Adrenal gland (tissue), 19 donors: ENCODE data around the gene TCTN1. TPM values are rescaled to one million over a fixed set of nuclear protein-coding genes. Genes with fewer than 3 reads are reported as not detected.

Source experiments
- DNase-seq, 7 donors: peaks; one replicate each; pipeline ENCODE4 v3.0.0-alpha.2; 2019 to 2020
- H3K27ac ChIP-seq, 5 donors: fragments of 200-600 bp; sonication (generic) in 4 of 5; 1 replicate in 3 of 5; 2 replicates in 2 of 5; pipeline versions ENCODE4 v1.5.1 to v1.8.0; 2016 to 2020; ENCODE audit warnings: mild to moderate bottlenecking in 1 of 5
- H3K27me3 ChIP-seq: fragments of 200-600 bp; 2 replicates; pipeline ENCODE4 v1.8.0; 2021
- H3K36me3 ChIP-seq, 2 donors: fragments of 200-600 bp; replicated peaks in 1 of 2; 1 replicate in 1 of 2; 2 replicates in 1 of 2; pipeline versions ENCODE4 v1.5.1 to v1.8.0; 2018 to 2022
- H3K4me1 ChIP-seq, 2 donors: fragments of 200-600 bp; replicated peaks in 1 of 2; 1 replicate in 1 of 2; 2 replicates in 1 of 2; pipeline versions ENCODE4 v1.5.1 to v1.8.0; 2018 to 2021
- H3K4me3 ChIP-seq, 4 donors: fragments of 200-600 bp; sonication (generic) in 3 of 4; one replicate each; pipeline ENCODE4 v1.5.1; 2016 to 2018
- H3K9me3 ChIP-seq, 3 donors: fragments of 200-600 bp; sonication (generic) in 1 of 3; replicated peaks in 1 of 3; 1 replicate in 2 of 3; 2 replicates in 1 of 3; pipeline versions ENCODE4 v1.5.1 to v1.8.0; 2016 to 2021
- CTCF ChIP-seq, 6 experiments: fragments of 450-650 bp in 4 of 6; fragments of 200-600 bp in 2 of 6; sonication (generic) in 1 of 6; IDR thresholded peaks; 1 replicate in 5 of 6; 2 replicates in 1 of 6; pipeline versions ENCODE4 v1.5.1 to v1.8.0; 2016 to 2021; ENCODE audit warnings: antibody characterized with exemption in 6 of 6, mild to moderate bottlenecking in 2 of 6, moderate library complexity in 1 of 6
- POLR2A ChIP-seq, 2 donors: fragments of 450-650 bp; IDR thresholded peaks; one replicate each; pipeline ENCODE4 v1.6.1; 2017; ENCODE audit warnings: antibody characterized with exemption in 2 of 2, mild to moderate bottlenecking in 2 of 2, moderate library complexity in 1 of 2
- WGBS, 4 donors: extraction: QIAGEN DNeasy Blood & Tissue Kit in 2 of 4; methylation state at CpG; one replicate each; pipeline versions ENCODE4 v1.1.5 to v1.1.7; 2013 to 2017; 5-methylcytosine and 5-hydroxymethylcytosine counted together
- intact Hi-C, 2 donors: fragments of 100-400 bp; cut with DNase I; formaldehyde crosslinking; loops; one replicate each; pipeline versions ENCODE4 v1.14.1 to v1.15.0; 2022 to 2023
- long read RNA-seq, 10 donors: library from polyadenylated mRNA in 3 of 10; unstranded in 2 of 10; stranded (forward) in 1 of 10; transcript quantifications; one replicate each; pipeline ENCODE4 v2.0.0 and lab custom pipeline, GENCODE V29; 2021 to 2026
- polyA plus RNA-seq, 3 donors: library from polyadenylated mRNA; stranded (reverse); fragments of 200-250 nt in 2 of 3; fragments of 350-450 nt in 1 of 3; fragmentation: Illumina TruSeq in 1 of 3; extraction: RNeasy Lipid Tissue Mini Kit (QIAGEN cat#74804) in 1 of 3; gene quantifications; one replicate each; pipeline ENCODE4 v1.2.3, GENCODE V29; 2013 to 2014
- total RNA-seq, 9 donors: library from RNA; depleted of rRNA in 4 of 9; stranded (reverse); fragments of >200 nt in 4 of 9; fragments of 120-200 nt in 1 of 9; fragmentation: NEBNext Ultra II Directional in 1 of 9; extraction: Animal tissue kit (Norgen Biotek cat#: 25700) in 1 of 9; gene quantifications; one replicate each; pipeline versions ENCODE4 v1.1.0 to v1.2.4, GENCODE V29; 2013 to 2023
- donor health status: healthy with polysubstance abuse.
- donor health status: Bipolar disorder and iron deficiency.
- donor health status: DM: yes; HTN: yes; CAD: no.
- donor health status: DM: no; HTN: no; CAD: no.
- donor health status: DM: no; HTN: no; CAD: no.
- donor health status: DM: yes; HTN: yes; CAD: no.

TCTN1 gene
- total RNA-seq (10 to 100 TPM; 37.3 to 79.4 (median 48.7) TPM), polyA plus RNA-seq (100 to 1,000 TPM in 2 of 3 donors, 10 to 100 TPM in 1; 69.3 to 174 (median 142) TPM)
- long read RNA-seq, donor 1, full-length matches to known transcripts = 5 of 5 reads
- long read RNA-seq, donor 1, partial matches to known transcripts = 0 of 5 reads
- long read RNA-seq, donor 1, other reads (novel, unspliced or antisense) = 0 of 5 reads
- long read RNA-seq, donor 2, partial matches to known transcripts = 0 of 2 reads
- long read RNA-seq, donor 2, other reads (novel, unspliced or antisense) = 0 of 2 reads
- long read RNA-seq, donor 3, partial matches to known transcripts = 0 of 2 reads
- long read RNA-seq, donor 3, other reads (novel, unspliced or antisense) = 0 of 2 reads
- long read RNA-seq, donor 4, transcript TCTN1-225 (15 exons, 2,309 nt) = major isoform, 13 of 30 reads
- long read RNA-seq, donor 4, partial matches to known transcripts = 3 of 30 reads
- long read RNA-seq, donor 4, other reads (novel, unspliced or antisense) = 10 of 30 reads
- long read RNA-seq, donor 5, transcript TCTN1-225 (15 exons, 2,309 nt) = major isoform, 44 of 67 reads
- long read RNA-seq, donor 5, partial matches to known transcripts = 2 of 67 reads
- long read RNA-seq, donor 5, other reads (novel, unspliced or antisense) = 14 of 67 reads
- long read RNA-seq, donor 6, transcript TCTN1-225 (15 exons, 2,309 nt) = major isoform, 7 of 16 reads
- long read RNA-seq, donor 6, partial matches to known transcripts = 1 of 16 reads
- long read RNA-seq, donor 6, other reads (novel, unspliced or antisense) = 5 of 16 reads
- long read RNA-seq, donor 7, full-length matches to known transcripts = 4 of 4 reads
- long read RNA-seq, donor 7, partial matches to known transcripts = 0 of 4 reads
- long read RNA-seq, donor 7, other reads (novel, unspliced or antisense) = 0 of 4 reads
- long read RNA-seq, donor 8, full-length matches to known transcripts = 2 of 2 reads
- long read RNA-seq, donor 8, partial matches to known transcripts = 0 of 2 reads
- long read RNA-seq, donor 8, other reads (novel, unspliced or antisense) = 0 of 2 reads
- long read RNA-seq, donor 9, partial matches to known transcripts = 0 of 5 reads
- long read RNA-seq, donor 9, other reads (novel, unspliced or antisense) = 0 of 5 reads
- long read RNA-seq, donor 10, partial matches to known transcripts = 0 of 5 reads
- long read RNA-seq, donor 10, other reads (novel, unspliced or antisense) = 0 of 5 reads

DNA sequence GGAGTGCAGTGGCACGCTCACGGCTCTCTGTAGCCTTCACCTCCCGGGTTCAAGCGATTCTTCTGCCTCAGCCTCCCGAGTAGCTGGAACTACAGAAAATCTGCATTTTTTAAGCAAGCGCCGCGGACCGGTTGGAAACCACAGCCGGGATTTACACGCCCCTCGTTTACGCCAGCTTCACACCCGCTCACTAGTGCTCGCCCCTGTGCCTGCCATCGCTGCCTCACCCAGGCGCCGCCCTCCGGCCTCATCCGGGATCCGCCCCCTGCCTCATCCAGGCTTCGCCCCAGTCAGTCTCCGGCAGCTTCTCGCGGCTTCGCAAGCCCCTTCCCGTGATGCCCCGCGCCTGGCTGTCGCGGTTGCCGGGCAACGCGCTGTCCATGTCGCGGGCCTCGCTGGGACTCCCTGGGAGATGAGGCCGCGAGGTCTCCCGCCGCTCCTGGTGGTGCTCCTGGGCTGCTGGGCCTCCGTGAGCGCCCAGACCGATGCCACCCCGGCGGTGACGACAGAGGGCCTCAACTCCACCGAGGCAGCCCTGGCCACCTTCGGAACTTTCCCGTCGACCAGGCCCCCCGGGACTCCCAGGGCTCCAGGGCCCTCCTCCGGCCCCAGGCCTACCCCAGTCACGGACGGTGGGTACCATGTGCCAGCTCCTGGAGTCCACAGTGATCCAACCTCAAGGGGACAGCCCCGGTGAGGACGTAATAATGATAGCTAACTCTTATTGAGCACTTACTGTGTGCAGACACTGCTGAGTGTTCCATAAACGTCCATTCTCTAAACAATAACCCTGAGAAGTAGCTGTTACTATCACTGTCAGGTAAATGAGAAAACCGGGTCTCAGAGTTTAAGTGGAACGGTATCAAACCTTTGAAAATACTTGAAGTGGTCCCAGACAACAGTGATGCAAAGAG is at the start of gene TCTN1:
TSS of gene TCTN1 (plus strand) at position 359 of the 914 bp plus-strand sequence. CDS start at position 413, 54 bp downstream.
- DNase-seq = peak; percentile 96 to 98 (median 97)
- peak in 1 of 6 experiments; percentile 7 for TF ChIP-seq CTCF (IDR thresholded peaks at IDR 0.05)
- TF ChIP-seq POLR2A (IDR thresholded peaks at IDR 0.05) = peak in 1 of 2 donors; percentile 13
- intact Hi-C loops = loop anchor here in 1 of 2 donors (10.0 kb wide), 2 partner anchors 211 to 271 kb away; no protein-coding TSS in a partner anchor
- H3K36me3 ChIP-seq = no peaks in the 10 kb centered on the region
- no peaks in the 10 kb centered on the region for H3K27me3 ChIP-seq
- H3K4me3 ChIP-seq = peak within 1 kb of the TSS in 2 of 4 donors; percentile 44 to 61
- H3K4me1 ChIP-seq = peaks cover 9% of the 10 kb centered on the region in 2 donors
- H3K27ac ChIP-seq = peak within 1 kb of the TSS in 2 of 5 donors; percentile 66 to 73
- WGBS, 4 donors = 1 to 5% (median 2%) methylated on average over 30 to 60 of the region's 60 CpGs
- H3K9me3 ChIP-seq = no peaks in the 10 kb centered on the region

GRCh38 chr12:110564471-110564991 is 49.4 kb upstream of the TCTN1 start:
- Histone ChIP-seq H3K27ac (peak overlapping the region in 4 of 5 donors; percentile 56 to 82 (median 78)), H3K27me3 (no peaks in the 10 kb centered on the region), H3K4me1 (peaks cover 44 to 68% of the 10 kb centered on the region in 2 donors), H3K9me3 (no peaks in the 10 kb centered on the region), H3K36me3 (no peaks in the 10 kb centered on the region), H3K4me3 (no peak overlapping the region)
- WGBS, 4 donors = 33 to 40% (median 35%) methylated on average over 8 of the region's 8 CpGs
- TF ChIP-seq CTCF (IDR thresholded peaks at IDR 0.05) = no peak
- TF ChIP-seq POLR2A (IDR thresholded peaks at IDR 0.05) = no peak
- no peak for DNase-seq
- intact Hi-C loops = no loop called here

- intact Hi-C loops = no loop called here
- Histone ChIP-seq H3K36me3 (no peaks in the 10 kb centered on the region), H3K27ac (peak overlapping the region in 4 of 5 donors; percentile 0 to 82 (median 36)), H3K4me1 (peaks cover 44 to 59% of the 10 kb centered on the region in 2 donors), H3K4me3 (no peak overlapping the region), H3K27me3 (no peaks in the 10 kb centered on the region), H3K9me3 (no peaks in the 10 kb centered on the region)
- WGBS, 4 donors = 59 to 73% (median 69%) methylated on average over 8 of the region's 8 CpGs
- no peak for DNase-seq
- TF ChIP-seq CTCF (IDR thresholded peaks at IDR 0.05) (no peak), POLR2A (IDR thresholded peaks at IDR 0.05) (no peak)
Measured at GRCh38 chr12:110565894-110566871, 47.7 kb upstream of the TCTN1 start.
